HG03196 (cell line): ENCODE results near the gene CACNA1C.

Source experiments
- ATAC-seq: cut with Tn5 transposase; IDR thresholded peaks from one replicate; pipeline ENCODE4 v1.9.1; 2021; ENCODE audit not compliant: unreplicated experiment

CACNA1C gene

DNA sequence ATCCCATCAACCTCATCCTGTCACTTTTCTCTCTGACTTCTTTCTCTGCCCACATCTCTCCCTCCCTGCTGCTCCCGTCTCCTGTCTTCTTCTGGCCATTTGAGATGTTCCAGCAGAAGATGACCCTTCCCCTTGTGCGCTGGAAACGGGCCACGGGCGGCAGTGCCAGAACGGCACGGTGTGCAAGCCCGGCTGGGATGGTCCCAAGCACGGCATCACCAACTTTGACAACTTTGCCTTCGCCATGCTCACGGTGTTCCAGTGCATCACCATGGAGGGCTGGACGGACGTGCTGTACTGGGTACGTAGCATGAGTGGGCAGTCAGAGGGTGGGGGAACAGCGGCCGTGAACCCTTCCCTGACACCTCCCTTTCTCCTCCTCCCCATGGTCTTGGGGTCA lies 440.3 kb downstream of the CACNA1C start:
- no peak for ATAC-seq

DNA sequence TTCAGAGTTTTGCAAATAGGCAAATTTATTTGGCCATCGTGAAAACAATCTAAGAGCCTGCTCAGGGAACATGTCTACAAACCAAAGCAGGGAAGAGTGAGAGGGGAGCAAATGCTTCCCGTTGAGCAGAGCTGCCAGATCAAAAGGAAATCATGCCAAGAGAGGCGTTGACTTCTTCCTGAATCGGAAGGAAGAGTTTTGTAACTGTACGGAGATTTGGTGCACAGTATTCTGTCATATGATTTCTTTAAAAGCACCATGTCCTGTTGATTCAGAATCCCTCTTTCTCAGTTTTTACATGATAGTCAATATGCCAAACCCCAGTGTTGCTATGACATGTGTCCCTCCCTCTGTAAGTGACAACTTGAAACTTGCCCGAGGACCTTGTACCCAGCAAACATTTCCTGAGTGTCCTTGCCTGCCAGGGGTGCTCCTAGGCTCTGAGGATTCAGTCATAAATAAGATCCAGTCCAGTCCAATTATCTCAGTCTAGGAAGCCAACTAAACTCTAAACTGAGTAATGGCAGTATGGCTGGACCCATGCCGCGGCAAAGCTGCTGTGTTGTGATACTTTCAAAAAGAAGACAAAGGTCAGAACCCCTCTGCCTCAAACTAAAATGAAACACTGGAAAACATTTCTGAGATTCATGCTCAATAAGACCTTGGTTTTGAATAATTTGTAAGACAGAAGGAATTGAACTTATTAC lies 441.9 kb downstream of the CACNA1C start:
- no peak for ATAC-seq

DNA sequence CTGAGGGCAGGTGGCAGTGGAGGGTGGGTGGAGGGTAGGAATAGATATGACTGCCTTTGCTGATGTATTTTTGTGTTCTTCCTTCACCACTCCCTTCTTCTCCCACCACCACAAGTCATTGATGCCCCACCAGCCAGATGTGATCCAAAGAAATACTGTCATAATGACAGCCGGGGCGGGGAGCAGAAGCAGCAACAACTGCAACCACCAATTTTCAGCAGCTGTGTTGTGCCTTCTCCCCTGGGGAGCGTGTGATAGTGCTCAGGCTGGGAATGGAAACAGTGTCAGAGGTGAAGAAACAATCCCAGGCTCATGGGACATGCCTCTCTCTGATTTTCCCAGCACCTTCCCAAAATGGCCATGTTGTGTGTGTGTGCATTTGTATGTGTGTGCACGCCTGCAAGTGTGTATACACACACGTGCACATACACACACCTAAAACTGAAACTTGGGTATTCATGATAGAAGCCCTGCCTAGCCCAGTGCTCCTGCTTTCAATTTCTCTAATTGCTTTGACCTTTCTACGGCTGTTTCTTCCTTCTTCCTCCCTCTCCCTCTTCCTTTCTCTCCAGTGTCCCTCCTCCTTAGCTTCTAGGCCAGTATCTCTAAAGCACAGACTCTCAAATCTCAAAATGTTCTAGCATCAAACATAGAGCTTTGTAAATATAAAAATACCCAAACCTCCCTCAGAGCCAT lies 442.8 kb downstream of the CACNA1C start:
- ATAC-seq = no peak

DNA sequence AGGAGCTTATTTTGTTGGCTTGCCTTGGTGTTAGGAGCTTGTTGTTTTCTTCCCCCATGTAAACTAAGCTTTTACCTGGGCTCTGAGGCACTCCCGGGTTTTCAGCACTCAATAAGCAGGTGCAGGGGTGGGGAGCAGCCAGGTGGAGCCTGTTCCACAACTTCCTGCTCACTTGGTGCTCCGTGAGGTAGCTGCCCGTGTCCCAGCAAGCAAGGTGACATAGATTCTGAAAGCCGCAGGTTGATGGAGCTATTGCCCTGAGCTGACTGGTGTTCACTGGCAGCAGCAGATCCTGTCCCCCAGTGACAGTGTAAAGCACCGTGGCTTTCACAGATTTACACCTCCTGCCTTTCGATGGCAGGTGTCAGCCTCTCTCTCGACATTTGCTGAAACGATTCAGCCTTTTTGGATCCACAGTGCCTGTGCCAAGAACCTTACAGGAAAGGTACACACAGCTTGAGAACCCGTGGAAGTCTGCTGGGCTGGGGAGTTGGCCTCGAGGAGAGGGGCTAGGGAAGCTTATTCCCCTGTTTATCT lies 446.2 kb downstream of the CACNA1C start:
- no peak for ATAC-seq

DNA sequence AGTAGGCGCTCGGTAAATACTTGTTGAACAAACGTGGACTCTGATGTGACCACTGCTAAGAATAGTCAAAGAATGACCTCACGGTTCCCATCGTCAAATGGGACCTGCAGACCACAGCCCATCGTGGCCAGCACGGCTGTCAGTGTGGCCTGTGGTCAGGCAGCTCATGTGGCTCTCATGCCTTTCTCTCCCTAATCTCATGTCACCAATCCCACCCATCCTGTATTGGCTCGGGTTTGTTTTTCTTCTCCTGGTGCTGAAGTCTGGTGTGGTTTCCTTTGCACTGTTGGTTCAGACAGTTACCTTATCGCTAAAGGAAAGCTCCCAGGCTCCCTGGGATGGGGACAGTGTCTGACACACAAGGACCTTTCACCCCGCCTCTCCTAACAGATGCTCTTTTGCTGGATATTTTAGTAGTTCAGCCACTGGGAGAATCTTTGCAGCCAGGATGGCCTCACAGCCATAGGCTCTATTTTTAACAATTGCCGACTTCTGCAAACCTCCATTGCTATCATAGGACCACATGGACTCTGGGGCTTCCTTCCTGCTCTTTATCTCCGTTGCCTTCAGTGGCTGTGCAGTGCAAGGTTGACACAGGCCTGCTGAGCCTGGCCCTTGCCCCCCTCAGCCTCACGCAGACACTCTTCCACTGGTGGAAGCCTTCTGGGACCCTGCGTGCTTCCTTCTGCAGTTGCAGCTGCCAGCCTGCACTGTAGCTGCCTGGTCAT lies 448.8 kb downstream of the CACNA1C start:
- no peak for ATAC-seq

DNA sequence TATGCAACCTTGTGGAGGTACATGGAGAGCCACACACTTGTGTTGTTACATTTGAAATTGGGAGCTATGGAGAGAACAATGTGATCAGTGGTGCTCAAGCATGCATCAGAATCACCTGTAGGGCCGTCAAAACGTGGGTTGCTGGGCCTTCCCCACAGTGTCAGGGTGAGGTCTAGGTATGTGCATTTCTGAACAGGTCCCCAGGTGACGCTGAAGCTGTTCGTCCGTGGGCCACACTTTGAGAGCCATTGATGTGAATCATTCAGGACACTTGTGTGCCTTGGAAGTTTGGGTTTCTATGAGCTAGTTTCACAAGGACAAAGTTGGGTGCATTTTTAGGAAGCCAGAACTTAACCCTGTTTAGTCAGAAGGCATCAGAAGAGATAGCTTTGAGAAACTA lies 450.2 kb downstream of the CACNA1C start:
- ATAC-seq = no peak

DNA sequence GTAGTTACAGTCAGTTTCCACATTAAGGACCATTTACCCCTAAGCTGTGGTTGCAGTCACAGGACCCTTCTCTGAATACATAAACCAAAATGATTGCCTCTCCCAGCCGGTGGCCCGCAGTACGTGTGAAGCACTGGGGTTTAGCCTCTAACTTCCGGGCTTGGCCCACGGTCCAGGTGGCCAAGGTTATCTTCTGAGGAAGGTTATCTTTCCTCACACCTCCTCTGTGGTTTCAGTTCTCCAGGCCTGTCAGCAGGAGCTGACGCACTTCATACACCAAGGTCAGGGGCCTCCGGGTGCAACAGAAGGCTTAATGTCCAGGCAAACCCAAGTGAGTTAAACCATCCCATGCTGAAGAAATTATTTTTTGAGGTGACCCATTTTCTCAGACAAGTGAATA lies 451.0 kb downstream of the CACNA1C start:
- no peak for ATAC-seq

DNA sequence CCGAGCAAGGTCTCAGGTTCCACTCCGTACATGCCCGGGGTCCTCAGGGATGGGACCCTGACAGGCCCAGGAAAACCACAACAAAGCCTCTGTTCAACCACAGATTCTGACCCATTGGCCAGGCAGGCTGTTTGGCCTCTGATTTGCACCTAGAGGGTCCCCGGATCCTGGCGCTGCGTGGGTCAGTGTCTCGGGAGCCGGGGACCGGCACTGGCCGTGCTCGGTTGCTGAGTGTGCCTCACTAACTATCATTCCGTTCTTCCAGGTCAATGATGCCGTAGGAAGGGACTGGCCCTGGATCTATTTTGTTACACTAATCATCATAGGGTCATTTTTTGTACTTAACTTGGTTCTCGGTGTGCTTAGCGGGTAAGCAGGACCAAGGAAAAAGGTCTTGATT lies 451.8 kb downstream of the CACNA1C start:
- no peak for ATAC-seq

DNA sequence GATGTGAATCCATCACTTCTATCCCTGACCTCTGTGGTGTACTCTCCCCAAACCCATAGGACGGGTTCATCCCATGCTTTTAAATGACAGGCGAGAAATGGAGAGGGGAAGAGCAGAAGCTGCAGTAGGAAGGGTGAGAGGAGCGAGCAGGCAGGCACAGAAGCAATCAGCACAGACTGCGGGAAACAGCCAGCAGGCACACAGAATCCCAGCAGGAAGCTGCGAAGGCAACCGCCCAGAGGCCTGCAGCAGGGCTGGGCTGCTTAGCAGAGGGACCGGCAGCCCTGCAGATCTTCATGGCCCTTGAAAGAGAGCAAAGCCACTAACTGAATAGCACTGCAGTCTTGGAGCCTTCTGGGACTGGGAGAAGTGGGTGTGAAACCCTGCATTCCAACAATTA lies 455.0 kb downstream of the CACNA1C start:
- no peak for ATAC-seq

DNA sequence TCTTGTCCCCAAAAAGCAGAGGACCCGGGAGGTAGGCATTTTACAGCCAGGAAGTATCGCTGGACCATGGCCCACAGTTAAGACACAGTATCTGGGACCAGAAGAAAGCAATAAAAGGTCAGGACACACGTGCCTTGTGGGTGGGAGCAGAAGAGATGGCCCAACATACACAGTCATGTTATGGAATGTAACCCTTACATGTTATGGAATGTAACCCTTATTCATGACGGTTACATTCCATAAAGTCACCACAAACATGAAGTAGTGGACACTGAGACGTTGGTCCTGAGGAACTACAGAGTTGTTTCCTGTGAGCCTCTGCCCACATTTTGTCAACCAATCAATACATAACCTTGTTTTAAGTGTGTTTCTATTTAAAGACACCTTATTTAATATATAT lies 456.4 kb downstream of the CACNA1C start:
- ATAC-seq = no peak

DNA sequence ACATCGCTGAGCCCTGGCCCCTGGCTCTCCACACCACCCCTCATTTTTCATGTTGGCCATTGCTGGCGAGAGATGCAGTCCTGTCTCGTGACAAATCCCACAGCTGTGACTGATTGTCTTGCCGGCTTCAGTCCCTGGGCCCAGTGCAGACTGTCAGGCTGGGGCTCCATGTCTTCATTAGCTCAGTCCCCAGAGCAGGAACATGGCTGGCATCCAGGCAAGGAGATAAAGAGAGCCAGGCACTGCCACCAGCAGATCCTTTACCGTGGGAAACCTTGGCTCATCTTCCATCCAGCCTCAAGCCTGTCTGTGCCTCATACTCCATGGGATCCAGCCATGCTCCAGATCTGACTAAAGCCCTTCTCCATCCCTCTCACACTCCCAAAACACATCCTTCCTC lies 457.3 kb downstream of the CACNA1C start:
- ATAC-seq = no peak

DNA sequence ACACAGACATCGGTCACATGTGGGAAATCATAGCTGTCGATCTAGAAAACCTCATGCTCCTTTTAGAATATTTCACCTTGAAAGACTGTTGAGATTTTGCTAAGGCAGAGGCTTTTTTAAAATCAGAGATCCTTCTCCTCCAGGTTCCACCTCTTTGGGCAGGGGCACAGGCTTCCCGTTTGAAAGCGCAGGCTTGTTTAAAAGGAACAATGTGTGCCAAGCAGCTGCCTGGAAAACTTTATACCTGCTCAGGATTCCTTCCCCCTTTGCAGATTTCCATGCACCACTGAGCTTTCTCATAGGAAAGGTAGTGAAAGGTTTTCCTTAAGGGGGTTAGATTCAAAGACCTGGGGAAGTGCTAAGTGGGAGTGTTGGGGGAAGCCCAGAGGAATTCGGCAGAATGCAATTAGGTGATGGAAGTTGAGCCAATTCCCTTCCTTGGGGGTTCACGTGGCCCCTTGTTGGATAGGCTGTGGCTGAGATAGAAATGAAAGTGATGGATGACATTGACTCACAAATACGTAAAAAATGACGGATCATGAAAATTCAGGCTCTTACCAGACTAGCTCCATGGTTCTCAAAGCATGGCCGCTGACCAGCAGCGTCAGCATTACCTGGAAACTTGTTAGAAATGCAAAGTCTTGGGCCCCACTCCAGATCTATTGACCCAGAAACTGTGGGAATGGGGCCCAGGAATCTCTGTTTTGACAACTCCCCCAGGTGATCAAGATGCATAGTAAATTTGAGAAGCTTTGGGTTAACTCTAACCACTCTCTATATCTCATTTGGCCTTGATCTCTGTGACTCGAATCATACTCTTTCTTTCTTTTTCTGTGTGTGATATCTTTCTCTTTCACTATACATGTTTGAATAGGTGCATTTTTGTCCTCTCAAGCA lies 460.6 kb downstream of the CACNA1C start:
- no peak for ATAC-seq

DNA sequence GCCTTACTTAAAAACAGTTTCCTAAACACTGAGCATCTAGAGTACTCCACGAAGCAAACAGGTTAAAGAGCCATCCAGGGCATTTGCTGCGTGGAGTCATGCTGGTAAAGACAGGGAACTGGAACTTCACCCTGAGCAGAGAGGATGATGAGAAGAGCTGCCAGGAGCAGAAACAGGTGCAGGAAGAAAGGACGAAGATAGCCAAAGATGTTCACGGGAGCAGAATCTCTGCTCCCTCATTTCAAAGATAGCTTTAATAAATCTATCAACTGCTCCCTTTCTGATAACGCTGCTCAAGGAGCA lies 461.2 kb downstream of the CACNA1C start:
- ATAC-seq = no peak

DNA sequence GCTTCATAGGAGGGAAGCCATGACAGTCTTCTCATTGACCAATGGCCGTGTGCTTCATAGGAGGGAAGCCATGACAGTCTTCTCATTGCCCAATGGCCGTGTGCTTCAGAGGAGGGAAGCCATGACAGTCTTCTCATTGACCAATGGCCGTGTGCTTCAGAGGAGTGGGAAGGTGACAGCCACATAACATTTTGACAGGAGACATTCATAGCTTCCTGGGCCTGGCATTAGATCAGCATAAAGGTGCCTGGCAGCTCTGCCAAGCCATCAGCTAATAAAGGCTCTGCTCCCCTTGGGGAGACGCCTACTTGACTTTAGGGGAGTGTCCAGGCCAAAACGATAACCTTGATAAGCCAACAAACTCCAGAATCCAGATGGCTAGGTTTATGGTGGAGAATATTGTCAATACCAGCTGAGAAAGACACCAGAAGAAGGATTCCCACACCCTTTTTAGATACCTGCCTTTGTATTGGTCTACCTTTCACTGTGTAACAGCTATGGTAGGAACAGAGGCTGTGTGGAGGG lies 468.0 kb downstream of the CACNA1C start:
- ATAC-seq = no peak

DNA sequence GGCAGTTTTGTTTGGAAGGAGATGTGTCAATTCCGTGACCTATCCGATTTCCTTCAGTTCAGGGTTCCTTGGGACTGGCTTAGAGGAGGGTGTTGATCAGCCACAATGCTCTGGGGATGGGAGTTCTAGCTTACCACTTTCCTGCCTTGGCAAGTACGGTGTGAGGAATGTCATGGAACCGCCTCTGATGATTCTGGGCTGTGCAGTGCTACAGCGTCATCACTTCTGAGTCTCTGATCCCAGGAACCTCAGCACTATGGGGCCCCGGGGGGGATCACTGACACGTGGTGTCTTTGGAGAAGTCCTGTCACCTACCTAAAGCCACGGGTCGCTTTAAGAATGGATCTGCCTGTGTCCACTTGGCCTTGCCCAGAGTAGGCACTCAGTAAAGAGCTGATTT lies 470.5 kb downstream of the CACNA1C start:
- no peak for ATAC-seq

DNA sequence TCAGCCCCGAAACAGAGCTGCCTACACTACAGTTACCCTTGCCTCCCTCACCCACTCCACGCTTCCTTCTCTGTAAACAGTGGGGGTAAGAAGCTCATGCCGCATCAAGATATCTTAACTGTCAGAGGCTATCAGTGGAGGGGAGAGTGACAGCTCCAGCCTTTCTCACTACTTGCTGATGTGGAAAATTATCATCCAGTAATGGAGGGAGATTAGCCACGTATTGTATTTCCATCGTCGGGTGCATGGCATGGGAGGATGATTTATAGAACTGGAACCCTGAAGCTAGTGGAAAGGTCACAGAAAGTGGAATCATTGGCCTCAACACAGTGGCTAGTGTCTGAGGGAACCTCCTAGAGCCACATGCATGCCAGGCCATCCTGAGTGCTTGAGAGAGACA lies 471.1 kb downstream of the CACNA1C start:
- ATAC-seq = no peak

DNA sequence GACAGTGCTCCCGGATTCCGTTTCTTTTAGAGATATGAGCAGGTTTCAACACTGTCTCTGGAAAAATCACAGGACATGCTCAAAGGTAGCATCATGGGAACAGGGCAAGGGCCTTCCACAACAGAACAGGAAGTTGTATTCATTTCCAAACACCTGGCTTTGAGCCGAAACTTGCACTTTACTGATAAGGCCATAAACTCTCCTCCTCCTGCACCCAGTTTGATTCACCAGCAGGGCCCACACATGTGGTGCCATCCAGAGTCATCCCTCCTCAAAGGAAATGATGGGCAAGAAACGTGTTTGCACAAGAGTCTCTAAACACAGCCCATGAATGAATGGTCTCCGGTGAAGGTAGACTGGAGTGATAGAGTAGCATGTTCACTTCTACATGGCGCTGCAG lies 473.6 kb downstream of the CACNA1C start:
- ATAC-seq = no peak

DNA sequence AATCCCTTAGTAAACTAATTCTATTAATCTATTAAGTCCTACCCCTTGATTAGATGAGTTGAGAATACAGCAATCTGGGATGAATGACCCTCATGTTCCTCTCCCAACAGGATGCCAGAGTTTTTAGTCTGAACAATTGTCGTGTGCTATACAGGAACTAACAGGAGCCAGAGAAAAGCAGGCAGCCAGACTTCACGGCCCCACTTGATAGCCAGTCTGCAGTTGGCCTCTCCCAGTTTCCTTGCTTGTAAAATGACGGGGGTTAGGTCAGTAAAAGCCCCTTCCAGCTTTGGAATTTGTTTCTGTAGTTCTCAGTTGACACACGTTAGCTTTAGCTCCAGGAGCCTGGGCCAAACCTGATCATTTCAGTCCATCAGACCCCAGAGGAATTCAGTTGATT lies 475.2 kb downstream of the CACNA1C start:
- no peak for ATAC-seq

DNA sequence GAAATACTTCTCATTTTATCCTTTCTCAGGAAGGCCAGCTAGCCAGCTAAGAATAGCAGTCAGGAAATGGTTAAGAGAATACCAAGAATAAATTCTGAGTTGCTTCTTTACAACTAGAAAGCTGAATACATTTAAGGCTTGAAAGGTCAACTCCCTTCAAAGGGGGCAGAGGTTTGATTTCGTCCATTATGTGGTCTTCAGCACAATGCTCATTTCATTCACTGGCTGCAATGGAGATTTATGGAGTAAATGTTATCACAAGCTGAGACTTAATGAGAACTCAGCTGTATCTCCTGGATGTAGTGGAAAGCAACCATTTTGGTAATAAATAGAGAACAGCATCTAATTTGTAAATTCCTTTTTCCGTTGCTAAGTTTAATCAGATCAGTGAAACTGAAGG lies 477.0 kb downstream of the CACNA1C start:
- no peak for ATAC-seq

DNA sequence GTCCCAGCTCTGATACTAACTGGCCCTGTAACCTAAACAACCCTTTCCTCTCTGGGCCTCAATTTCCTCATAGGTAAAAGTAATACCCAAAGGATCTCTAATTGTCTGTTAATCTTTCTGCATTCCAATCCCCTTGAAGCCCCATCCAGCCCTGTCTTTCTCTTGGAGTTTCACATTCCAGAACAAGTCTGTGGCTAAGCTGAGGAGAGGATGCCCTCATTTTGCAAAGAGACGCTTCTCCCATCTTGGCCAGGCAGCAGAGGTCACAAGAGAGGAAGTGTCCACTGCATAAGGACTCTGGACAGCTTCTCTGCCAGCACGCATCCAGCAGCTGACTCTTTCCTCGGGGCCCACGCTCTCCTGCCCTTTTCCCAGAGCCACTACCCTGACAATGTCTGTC lies 478.6 kb downstream of the CACNA1C start:
- ATAC-seq = no peak

DNA sequence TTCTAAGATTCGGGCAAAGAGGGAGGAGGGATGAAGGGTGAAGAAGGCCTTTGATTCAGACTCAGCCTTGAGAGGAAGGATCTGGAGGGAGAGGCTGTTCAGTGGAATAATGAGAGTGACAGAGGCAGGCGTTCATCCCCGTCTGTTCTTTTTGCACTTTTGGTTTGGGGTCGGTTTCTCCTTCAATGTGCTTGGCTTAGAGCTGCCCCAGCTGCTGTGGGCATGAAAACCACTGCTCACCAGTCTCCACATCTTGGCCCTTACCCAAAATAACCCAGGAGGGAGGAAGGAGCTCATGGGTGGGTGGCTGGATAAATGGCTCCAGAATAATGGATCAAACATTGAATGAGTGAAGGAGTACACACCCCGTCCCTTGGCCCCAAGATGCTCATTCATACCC lies 480.2 kb downstream of the CACNA1C start:
- ATAC-seq = no peak
